ENCODE results near the gene EXOSC7.

GRCh38 chr3:45009868-45010267 lies 33.8 kb downstream of the EXOSC7 start:
- TF ChIP-seq CTCF (IDR thresholded peaks at IDR 0.05) (no peak), POLR2A (IDR thresholded peaks at IDR 0.05) (no peak)

All from thyroid gland (tissue), 4 donors.